HCT116 (cell line): Measurements from ENCODE around the gene TEAD1. TPM values are rescaled to one million over a fixed set of nuclear protein-coding genes. Genes with fewer than 3 reads are reported as not detected.

Source experiments
- ATAC-seq: fragments of 200-7000 bp; cut with Tn5 transposase; 2 replicates; pipeline ENCODE4 v1.9.1; 2020; ENCODE audit warnings: mild to moderate bottlenecking, moderate library complexity
- BruUV-seq: library from RNA; stranded (reverse); fragments of 400-500 nt; replicated peaks from 2 replicates; lab custom pipeline; 2021; lab: Mats Ljungman, UMichigan
- CTCF ChIA-PET: fragments of 300-600 bp; sonication (Branson Sonifier 250); formaldehyde crosslinking; loops from one replicate; lab custom pipeline; 2021; ENCODE audit warnings: antibody characterized with exemption; lab: Charles Lee
- POLR2A ChIA-PET: fragments of 300-600, 350-600 bp; sonication (Branson Sonifier 250); formaldehyde crosslinking; loops from one replicate; lab custom pipeline; 2021; ENCODE audit warnings: antibody characterized with exemption; lab: Charles Lee
- RAD21 ChIA-PET, 2 experiments: fragments of 300-600 bp; sonication (Branson Sonifier 250); formaldehyde crosslinking; loops; one replicate each; lab custom pipeline; 2023; ENCODE audit warnings: low total read pairs in 2 of 2; ENCODE audit not compliant: uncharacterized antibody in 2 of 2, unreplicated experiment in 2 of 2, low non-redundant PET in 1 of 2; lab: Charles Lee
- DNase-seq: peaks from one replicate; pipeline ENCODE4 v3.0.0-alpha.2; 2010; ENCODE audit warnings: low read depth, low spot score
- H2AFZ ChIP-seq: fragments of 200-600 bp; shearing (Covaris generic), sonication (generic); 2 replicates; pipeline ENCODE4 v1.6.1; 2017; ENCODE audit warnings: low read depth, mixed run types, mixed read lengths, antibody characterized with exemption, low read length; ENCODE audit not compliant: poor library complexity, severe bottlenecking
- H3K27ac ChIP-seq: 2 replicates; pipeline ENCODE4 v1.5.1; 2012; ENCODE audit warnings: low read depth, low read length
- H3K27me3 ChIP-seq: fragments of 200-600 bp; sonication (generic); 2 replicates; pipeline ENCODE4 v1.6.1; 2016; ENCODE audit warnings: mixed run types, low read length, mixed read lengths; ENCODE audit not compliant: insufficient read depth
- H3K36me3 ChIP-seq, 2 experiments: fragments of 200-500 bp in 1 of 2; fragments of 200-600 bp in 1 of 2; sonication (Bioruptor generic) in 1 of 2; sonication (generic) in 1 of 2; 2 replicates each; pipeline versions ENCODE4 v1.5.1 to v1.6.1; 2014 to 2016; ENCODE audit warnings: low read length in 2 of 2, inconsistent platforms in 1 of 2, mixed read lengths in 1 of 2, mixed run types in 1 of 2; ENCODE audit not compliant: insufficient read depth in 2 of 2, control insufficient read depth in 1 of 2
- H3K4me1 ChIP-seq, 2 experiments: fragments of 200-600 bp in 1 of 2; sonication (generic) in 1 of 2; 2 replicates each; pipeline versions ENCODE4 v1.5.1 to v1.6.1; 2012 to 2017; ENCODE audit warnings: low read length in 2 of 2, inconsistent platforms in 1 of 2, mild to moderate bottlenecking in 1 of 2, mixed read lengths in 1 of 2, mixed run types in 1 of 2, moderate library complexity in 1 of 2; ENCODE audit not compliant: insufficient read depth in 2 of 2, control insufficient read depth in 1 of 2
- H3K4me2 ChIP-seq: fragments of 200-600 bp; sonication (generic); 2 replicates; pipeline ENCODE4 v1.6.1; 2017; ENCODE audit warnings: mixed run types, low read length, mixed read lengths
- H3K4me3 ChIP-seq, 2 experiments: fragments of 200-600 bp in 1 of 2; sonication (generic) in 1 of 2; replicated peaks in 1 of 2; 2 replicates each; pipeline ENCODE4 v1.5.1; 2011 to 2016; ENCODE audit warnings: low read length in 2 of 2, control low read depth in 1 of 2, low read depth in 1 of 2, mild to moderate bottlenecking in 1 of 2, mixed read lengths in 1 of 2, mixed run types in 1 of 2
- H3K79me2 ChIP-seq: fragments of 200-600 bp; sonication (generic); 2 replicates; pipeline ENCODE4 v1.6.1; 2017; ENCODE audit warnings: mild to moderate bottlenecking, mixed run types, low read length, moderate library complexity, mixed read lengths; ENCODE audit not compliant: insufficient read depth
- H3K9ac ChIP-seq: fragments of 200-600 bp; sonication (generic); 2 replicates; pipeline ENCODE4 v1.6.1; 2016; ENCODE audit warnings: low read length, mixed read lengths
- H3K9me2 ChIP-seq: fragments of 200-600 bp; sonication (generic), shearing (Covaris generic); 2 replicates; pipeline ENCODE4 v1.6.1; 2017; ENCODE audit warnings: mixed run types, mild to moderate bottlenecking, moderate library complexity; ENCODE audit not compliant: insufficient read depth
- H3K9me3 ChIP-seq, 2 experiments: fragments of 200-500 bp in 1 of 2; fragments of 200-600 bp in 1 of 2; sonication (Bioruptor generic) in 1 of 2; sonication (generic) in 1 of 2; 2 replicates each; pipeline ENCODE4 v1.6.1; 2014 to 2017; ENCODE audit warnings: low read length in 2 of 2, mixed read lengths in 2 of 2, inconsistent platforms in 1 of 2, low read depth in 1 of 2, mild to moderate bottlenecking in 1 of 2, mixed run types in 1 of 2, moderate library complexity in 1 of 2; ENCODE audit not compliant: control insufficient read depth in 1 of 2, insufficient read depth in 1 of 2
- H4K20me1 ChIP-seq: fragments of 200-600 bp; sonication (generic), shearing (Covaris generic); 2 replicates; pipeline ENCODE4 v1.6.1; 2017; ENCODE audit warnings: mixed run types, mild to moderate bottlenecking, moderate library complexity; ENCODE audit not compliant: insufficient read depth
- ELF1 ChIP-seq: IDR thresholded peaks from 2 replicates; pipeline ENCODE4 v1.6.1; 2012; ENCODE audit warnings: low read depth, borderline replicate concordance
- FOSL1 ChIP-seq: IDR thresholded peaks from 2 replicates; pipeline ENCODE4 v1.6.1; 2012; ENCODE audit warnings: low read depth
- JUND ChIP-seq: IDR thresholded peaks from 2 replicates; pipeline ENCODE4 v1.6.1; 2012
- POLR2A ChIP-seq: IDR thresholded peaks from 2 replicates; pipeline ENCODE4 v1.7.0; 2011; ENCODE audit warnings: borderline replicate concordance; ENCODE audit not compliant: insufficient read depth, insufficient read length; ENCODE audit errors: extremely low read depth
- RAD21 ChIP-seq: IDR thresholded peaks from 2 replicates; pipeline ENCODE4 v1.6.1; 2012; ENCODE audit warnings: low read depth, mild to moderate bottlenecking
- SP1 ChIP-seq: IDR thresholded peaks from 2 replicates; pipeline ENCODE4 v1.6.1; 2012; ENCODE audit warnings: low read depth
- TCF7L2 ChIP-seq: IDR thresholded peaks from 2 replicates; pipeline ENCODE4 v1.7.0; 2011; ENCODE audit warnings: borderline replicate concordance, inconsistent platforms; ENCODE audit not compliant: insufficient read depth, insufficient read length; ENCODE audit errors: extremely low read depth
- YY1 ChIP-seq: IDR thresholded peaks from 2 replicates; pipeline ENCODE4 v1.6.1; 2011; ENCODE audit warnings: low read length, low read depth, moderate library complexity, mild to moderate bottlenecking; ENCODE audit not compliant: insufficient replicate concordance; ENCODE audit errors: extremely low read depth
- intact Hi-C: fragments of 100-400 bp; cut with micrococcal nuclease; formaldehyde crosslinking; loops from 2 replicates; pipeline ENCODE4 v1.10.0; 2022
- total RNA-seq: library from RNA; stranded (reverse); gene quantifications from one replicate; pipeline ENCODE4 v1.2.1, GENCODE V29; 2021; ENCODE audit not compliant: unreplicated experiment
- TF ChIP-seq, protein P1 (sequence below): IDR thresholded peaks from 2 replicates; pipeline ENCODE4 v1.6.1; 2012
- TF ChIP-seq, protein P2 (sequence below): IDR thresholded peaks from 2 replicates; pipeline ENCODE4 v1.6.1; 2011; ENCODE audit warnings: mild to moderate bottlenecking, low read length, moderate library complexity; ENCODE audit not compliant: insufficient replicate concordance; ENCODE audit errors: extremely low read depth

Gene TEAD1
- total RNA-seq, 1 experiment from 2014 or later, result 103 TPM

DNA sequence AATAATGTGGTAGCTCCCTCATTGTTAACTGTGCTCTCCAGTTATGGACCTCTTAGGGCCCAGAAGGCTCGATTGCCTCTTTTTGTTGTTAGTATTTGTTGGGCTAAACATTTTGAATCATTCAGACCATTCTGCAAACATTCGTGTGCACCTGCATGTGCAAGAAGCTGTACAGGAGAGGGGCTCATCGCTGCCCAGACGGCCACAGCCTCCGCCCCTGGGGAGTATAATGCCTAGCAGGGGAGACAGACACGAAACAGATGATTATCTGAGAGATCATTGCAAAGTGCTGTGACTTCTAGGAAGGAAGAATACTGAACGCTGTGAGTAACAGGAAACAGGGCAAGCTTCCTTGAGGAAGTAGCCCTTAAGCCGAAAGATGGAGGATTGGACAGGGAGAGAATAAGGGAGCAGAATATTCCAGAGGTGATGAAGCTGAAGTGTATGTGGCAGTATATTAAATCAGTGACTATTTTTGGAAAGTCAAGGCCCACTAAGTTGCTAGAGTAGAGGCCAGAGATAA is 211.6 kb downstream of the TEAD1 start:
- Histone ChIP-seq H3K9me2 (no peaks in the 10 kb centered on the region), H3K9ac (no peak overlapping the region), H3K27me3 (no peaks in the 10 kb centered on the region), H3K36me3 (peaks cover 8 to 25% of the 10 kb centered on the region in 2 experiments; a peak in 3 of 4 replicates), H3K4me2 (no peak overlapping the region), H3K4me1 (no peaks in the 10 kb centered on the region), H3K9me3 (no peaks in the 10 kb centered on the region), H2AFZ (no peak overlapping the region), H3K79me2 (no peaks in the 10 kb centered on the region), H4K20me1 (no peaks in the 10 kb centered on the region), H3K27ac (no peak overlapping the region), H3K4me3 (no peak overlapping the region)
- intact Hi-C loops, result loop anchor here (5.0 kb wide), 1 partner anchor 73 kb away; no protein-coding TSS in a partner anchor
- RAD21 ChIA-PET, result no interaction called here
- TF ChIP-seq FOSL1, result no peak
- TF ChIP-seq, protein P1, sequence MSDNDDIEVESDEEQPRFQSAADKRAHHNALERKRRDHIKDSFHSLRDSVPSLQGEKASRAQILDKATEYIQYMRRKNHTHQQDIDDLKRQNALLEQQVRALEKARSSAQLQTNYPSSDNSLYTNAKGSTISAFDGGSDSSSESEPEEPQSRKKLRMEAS, result no peak
- no peak for TF ChIP-seq ELF1
- TF ChIP-seq, protein P2, sequence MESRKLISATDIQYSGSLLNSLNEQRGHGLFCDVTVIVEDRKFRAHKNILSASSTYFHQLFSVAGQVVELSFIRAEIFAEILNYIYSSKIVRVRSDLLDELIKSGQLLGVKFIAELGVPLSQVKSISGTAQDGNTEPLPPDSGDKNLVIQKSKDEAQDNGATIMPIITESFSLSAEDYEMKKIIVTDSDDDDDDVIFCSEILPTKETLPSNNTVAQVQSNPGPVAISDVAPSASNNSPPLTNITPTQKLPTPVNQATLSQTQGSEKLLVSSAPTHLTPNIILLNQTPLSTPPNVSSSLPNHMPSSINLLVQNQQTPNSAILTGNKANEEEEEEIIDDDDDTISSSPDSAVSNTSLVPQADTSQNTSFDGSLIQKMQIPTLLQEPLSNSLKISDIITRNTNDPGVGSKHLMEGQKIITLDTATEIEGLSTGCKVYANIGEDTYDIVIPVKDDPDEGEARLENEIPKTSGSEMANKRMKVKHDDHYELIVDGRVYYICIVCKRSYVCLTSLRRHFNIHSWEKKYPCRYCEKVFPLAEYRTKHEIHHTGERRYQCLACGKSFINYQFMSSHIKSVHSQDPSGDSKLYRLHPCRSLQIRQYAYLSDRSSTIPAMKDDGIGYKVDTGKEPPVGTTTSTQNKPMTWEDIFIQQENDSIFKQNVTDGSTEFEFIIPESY, result no peak
- TF ChIP-seq YY1, result no peak
- TF ChIP-seq POLR2A, result no peak
- TF ChIP-seq RAD21, result no peak
- TF ChIP-seq SP1, result no peak
- TF ChIP-seq JUND, result no peak
- no peak for TF ChIP-seq TCF7L2
- ATAC-seq (no peak), DNase-seq (no peak)
- CTCF ChIA-PET, result interaction anchor here (1.0 kb wide), 1 partner anchor 555 kb away, joined by 3 read pairs; no protein-coding TSS in a partner anchor
- no TSS peak for BruUV-seq
- POLR2A ChIA-PET, result no interaction called here
